Embryonic facial prominence (tissue), 1 donor: ENCODE data around the gene SDCCAG8.

ENCODE experiments used
- DNase-seq: peaks from one replicate; pipeline ENCODE4 v3.0.0-alpha.2; 2016; ENCODE audit errors: extremely low spot score

The SDCCAG8 gene

DNA sequence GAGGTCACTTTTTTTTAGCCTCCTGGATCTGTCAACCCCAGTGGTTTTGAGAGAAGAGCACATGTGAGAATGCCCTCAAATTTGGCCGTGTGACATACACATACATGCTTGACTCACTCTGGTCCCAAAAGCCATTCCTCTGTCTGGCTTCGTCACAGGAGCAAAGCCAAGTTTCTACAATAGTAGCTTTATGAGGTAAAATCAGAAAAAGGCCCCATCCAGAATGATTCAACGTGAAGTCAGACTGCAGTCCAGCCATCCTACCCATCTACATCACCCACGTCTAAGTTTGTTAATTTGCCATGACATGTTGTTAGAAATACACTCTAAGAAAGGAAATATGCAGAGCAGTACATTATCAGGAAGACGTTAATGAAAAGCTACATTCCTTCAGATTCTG, 245.2 kb downstream of the SDCCAG8 start:
- DNase-seq = no peak

DNA sequence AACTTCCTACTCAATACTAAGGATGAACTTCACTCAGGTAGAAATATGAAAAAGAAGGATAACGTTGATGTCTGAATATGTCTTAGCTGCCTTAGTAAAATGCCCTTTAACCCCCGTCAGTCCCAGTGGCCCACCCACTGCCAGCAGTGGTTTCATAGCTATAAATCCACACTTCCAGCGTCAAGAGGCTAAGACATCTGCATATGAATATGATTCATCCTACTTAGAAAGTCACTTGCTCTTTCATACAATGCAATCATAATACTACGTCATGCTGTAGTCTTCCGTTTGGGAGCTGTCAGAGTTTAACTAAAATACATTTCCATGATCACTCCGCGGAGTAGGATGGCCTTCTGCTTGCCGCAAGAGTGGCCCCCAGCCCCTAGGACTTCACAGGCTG, 247.3 kb downstream of the SDCCAG8 start:
- no peak for DNase-seq

DNA sequence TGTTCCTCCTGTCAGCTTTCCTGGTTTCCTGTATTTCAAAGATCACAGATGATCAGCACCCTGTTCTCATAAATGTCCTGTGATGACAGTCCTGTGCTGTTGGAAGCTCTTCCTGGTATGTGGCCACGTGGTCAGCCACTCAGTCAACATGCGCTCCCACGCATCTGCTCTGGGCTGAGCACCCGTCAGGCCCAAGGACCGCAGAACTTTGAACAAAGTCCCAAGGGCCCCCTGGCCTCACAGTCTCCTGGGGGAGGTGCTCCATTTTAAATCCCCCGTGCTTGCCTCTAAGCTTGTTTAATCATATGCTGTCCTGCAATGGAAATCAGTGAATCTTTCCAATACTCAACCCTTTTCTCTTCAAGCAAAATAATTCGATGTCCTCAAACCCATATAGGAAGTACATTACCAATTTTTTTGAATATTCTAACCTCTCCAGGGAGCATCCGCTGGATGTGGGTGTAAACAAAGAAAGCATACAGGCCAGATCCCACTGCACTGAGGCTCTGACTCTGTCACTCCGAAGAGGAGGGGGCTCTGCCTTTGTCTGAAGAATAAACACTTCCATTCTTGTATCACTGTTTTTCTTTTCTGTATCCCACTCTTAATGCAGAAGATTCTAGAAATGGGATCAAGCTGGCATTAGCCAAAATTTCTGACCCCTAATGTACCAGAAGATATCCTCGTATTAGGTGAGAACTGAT, 250.3 kb downstream of the SDCCAG8 start:
- DNase-seq = no peak

DNA sequence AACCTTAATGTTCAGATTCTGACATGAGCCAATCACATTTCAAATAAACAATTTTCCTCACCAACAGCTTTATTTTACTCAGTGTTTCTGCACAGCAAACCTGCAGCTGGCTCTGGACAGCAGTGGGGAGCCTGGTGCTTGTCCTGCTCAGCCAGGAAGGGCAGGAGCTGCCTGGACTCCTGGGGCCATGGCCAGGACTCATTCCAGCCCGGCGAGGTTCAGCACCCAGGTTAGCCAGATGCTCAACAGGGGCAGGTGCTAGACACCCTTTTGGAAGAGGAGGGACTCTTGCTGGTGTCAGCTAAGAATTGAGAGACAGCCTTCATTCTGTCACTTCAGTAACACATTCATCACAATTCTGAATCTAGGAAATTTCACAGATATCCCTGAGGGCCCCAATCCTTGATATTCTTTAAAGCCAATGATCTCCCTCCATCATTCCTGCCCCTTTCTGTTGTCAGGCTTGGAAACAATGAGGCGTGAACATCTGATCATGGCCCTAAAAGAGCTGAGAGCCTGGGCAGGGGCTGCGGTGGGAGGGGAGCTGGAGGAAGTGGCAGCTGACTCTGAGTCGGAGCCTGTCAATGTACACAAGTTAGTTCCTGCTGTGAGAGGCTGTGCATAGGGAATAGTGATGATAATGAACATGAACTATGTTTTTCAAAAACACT, 251.3 kb downstream of the SDCCAG8 start:
- DNase-seq = no peak

DNA sequence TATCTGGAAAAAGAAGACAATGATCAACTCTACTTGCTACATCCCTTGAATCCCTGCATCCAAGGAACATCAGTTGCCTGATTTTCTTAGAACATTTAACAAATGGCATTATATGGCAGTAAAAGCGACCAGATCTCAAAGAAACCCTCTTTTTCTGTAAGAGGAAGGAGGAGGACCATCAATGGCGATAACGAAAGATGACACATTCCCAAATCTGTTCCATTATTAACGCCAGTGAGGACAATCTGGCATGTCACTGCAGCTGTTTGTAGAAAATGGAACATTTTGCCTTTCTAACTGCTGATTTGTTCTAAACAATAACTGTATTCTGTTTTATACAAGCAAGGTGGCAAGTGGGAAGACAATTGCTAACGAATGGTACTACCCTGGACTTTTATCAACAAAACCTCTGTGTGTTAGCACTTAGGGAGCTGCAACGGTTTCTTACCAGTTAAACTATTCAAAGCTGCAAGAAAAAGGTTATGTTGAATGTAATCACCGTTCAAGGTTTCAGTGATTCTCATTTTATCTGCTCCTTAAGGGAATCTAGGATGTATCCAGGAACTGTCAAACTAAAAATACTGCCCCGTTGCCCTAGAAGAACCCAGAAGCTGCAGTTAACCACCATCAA, 251.9 kb downstream of the SDCCAG8 start:
- no peak for DNase-seq

DNA sequence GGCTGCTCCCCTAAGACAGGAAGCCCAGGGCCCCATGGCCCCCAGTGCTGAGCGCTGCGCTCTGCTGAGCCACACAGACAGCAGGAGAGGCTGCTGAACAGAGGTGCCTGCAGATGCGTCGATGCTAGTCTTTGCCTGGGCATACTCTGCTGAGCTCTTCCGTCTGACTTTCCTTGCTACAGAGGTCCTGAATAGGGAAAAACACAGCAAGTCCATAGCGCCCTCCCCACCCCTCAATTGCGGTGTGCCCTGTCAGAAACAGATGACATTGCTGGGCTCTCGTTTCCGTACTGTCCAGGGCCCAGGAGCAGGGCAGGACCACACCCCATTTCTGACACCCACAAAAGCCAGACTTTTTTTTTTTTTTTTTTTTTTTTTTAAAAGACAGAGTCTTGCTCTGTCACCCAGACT, 252.5 kb downstream of the SDCCAG8 start:
- DNase-seq = no peak

DNA sequence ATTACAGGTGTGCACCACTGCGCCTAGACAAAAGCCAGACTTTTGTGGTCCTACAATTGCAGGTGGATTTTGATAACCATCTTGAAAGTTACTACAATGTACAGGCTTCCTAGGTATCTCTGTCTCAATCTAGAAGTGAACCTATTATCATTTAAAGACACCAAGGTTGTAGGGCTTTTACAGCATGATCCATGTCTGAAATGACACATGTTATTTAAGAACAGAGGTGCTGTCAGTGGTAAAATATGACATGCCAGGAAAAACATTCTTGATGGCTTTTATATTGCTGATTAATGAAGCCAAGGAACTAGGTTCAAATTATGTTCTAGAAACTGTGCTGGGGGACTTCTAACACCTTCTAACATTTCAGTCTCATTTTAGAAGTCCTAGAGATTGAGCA, 253.1 kb downstream of the SDCCAG8 start:
- no peak for DNase-seq

DNA sequence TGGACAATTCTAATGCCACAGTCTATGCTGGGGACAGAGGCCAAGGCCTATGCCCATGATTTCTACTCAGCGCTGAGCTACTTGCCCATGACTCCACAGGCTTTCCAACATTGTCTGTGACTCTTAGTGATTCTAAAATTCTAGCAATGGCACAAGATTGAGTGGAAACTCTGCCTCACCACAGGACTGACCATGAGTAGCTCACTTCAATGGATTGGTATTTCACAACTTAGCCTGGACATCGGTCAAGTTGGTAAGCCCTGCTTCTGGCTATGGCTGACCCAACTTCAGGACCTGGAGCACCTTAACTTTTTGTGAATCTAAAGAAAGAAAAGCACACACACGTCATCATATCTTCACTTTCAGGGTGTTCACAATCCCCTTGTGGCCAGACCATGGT, 255.1 kb downstream of the SDCCAG8 start:
- no peak for DNase-seq

DNA sequence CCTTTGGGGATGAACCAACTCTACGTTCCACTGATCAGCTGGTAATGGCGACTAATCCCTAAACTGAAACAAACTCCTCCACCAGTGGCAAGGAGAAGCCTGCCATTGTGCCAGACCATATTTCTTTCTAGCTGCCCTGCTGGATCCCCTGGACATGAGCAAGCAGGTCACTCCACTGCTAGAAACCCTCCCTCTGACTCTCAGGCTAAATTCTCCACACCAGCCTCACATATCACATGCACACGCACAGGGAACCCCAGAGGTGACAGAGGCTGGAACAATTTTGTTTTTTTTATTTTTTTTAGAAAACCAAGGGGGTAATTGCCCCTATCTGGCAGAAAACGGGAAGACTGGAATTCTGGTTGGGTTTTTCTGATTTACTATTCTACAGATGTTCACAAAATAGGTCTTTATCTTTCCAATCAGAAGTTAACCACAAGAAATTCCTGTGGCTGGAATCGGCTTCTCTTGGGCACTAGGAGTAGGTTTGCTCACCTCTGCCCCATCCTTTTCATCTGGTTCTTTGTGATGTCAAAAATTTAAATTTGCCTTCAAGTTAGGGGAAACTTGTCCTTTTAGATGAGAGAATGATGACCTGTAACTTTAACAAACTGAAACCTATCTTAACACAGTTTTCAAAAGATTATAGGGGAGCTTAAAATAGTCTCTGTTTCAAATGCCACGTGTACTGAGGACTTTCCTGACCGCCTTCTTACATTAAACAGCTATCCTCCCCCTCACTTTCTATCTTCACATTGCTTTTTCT, 258.1 kb downstream of the SDCCAG8 start:
- DNase-seq = no peak

DNA sequence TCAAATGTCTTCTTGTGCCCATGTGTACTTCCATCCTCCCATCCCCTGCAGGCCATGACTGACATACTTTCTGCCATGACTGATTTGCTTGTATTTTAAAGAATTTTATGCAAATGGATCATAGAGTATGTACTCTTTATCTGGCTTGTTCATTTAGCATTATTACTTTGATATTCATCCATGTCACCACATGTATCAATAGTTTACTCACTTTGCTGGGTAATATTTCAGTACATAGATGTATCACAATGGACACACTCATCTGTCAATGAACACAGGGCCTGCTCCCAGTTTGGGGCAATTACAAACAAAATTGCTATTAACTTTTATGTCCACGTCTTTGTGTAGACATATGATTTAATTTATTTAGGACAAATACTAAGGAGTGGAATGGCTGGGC, 259.1 kb downstream of the SDCCAG8 start:
- DNase-seq = no peak

DNA sequence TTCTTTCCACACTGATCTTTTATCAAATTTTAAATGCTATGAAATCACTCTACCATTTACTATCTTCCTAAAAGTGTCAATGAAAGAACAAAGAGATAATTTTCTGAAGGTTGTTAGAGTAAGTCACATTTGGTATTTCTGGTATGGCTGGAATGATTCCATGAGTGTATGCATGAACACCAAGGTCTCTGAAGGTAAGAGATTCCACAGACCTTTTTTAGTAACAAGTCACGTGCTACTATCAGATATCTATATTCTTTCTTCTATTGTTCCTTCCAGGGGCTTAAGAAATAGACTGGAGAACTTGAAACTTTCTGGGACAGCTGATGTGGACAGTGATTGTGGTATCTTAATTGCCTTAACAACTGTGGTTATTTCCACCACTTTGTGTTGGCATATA, 265.0 kb downstream of the SDCCAG8 start:
- DNase-seq = no peak

DNA sequence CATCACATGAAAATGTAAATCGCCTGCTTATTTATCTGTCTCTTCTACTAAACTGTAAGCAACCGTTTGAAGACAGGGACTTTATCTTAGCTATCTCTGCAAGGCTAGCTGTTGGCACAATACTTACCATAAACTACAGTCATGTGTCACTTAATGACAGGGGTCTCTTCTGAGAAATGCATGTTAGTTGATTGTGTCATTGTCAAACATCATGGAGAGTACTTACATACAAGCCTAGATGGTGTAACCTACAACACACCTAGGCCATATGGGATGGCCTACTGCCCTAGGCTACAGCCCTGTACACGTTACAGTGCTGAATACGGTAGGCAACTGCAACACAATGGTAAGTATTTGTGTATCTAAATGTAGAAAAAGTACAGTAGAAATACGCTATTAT, 267.9 kb downstream of the SDCCAG8 start:
- no peak for DNase-seq

DNA sequence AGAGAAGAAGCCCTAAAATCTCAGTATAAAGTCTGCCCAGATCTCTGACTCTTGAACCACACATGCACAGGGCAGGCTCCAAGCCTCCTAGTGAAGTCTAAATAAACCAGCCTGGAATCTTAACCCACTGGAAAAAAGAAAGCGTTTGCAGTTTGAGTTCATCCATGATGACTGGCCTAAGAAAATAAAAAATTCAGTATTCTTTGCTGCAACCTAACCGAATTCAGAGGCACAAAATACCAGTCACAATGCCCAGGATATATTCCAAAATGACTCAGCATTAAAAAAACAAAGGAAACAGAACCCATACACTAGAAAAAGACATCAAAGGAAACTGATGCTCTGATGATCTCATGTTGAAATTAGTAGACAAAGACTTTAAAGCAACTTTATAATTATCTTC, 269.2 kb downstream of the SDCCAG8 start:
- DNase-seq = no peak

DNA sequence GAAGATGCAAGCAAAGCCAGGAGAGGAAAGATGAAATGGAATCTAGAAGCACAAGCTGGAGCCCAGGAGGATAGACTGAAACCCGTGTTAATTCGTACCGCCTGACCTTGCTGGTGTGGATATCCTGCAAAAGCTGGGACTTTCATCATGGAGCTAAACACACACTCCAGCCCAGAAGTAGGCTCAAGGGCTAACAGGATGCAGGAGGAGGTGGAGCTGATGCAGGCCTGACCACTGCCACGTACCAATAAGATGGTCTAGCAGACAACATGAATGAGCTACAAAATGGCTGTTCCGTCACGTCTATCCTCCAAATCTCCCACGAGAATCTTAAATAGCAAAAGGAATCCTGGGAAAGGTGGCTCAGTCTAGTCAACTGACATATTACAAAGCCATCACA, 270.3 kb downstream of the SDCCAG8 start:
- DNase-seq = no peak

DNA sequence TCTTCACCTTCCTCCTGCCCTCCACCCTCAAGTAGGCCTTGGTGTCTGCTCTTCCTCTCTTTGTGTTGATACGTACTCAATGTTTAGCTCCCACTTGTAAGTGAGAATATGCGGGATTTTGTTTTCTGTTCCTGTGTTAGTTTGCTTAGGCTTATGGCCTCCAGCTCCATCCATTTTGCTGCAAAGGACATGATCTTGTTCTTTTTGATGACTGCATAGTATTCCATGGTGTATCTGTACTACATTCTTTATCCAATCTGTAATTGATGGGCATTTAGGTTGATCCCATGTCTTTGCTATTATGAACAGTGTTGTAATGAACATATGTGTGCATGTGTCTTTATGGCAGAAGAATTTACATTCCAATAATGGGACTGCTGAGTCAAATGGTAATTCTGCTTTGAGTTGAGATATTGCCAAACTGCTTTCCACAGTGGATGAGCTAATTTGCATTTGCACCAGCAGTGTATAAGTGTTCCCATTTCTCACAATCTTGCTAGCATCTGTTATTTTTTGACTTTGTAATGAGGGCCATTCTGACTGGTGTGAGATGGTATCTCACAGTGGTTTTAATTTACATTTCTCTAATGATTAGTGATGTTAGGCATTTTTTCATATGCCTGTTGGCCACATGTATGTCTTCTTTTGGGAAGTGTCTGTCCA, 272.7 kb downstream of the SDCCAG8 start:
- no peak for DNase-seq

DNA sequence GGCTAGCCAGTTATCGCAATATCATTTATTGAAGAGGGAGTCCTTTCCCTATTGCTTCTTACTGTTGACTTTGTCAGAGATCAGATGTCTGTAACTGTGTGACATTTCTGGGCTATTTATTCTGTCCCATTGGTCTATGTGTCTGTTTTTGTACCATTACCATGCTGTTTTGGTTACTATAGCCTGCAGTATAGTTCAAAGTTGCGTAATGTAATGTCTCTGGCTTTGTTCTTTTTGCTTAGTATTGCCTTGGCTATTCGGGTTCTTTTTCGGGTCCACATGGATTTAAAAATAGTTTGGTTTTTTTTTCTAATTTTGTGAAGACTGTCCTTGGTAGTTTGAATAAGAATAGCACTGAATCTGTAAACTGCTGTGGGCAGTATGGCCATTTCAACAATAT, 273.7 kb downstream of the SDCCAG8 start:
- DNase-seq = no peak

DNA sequence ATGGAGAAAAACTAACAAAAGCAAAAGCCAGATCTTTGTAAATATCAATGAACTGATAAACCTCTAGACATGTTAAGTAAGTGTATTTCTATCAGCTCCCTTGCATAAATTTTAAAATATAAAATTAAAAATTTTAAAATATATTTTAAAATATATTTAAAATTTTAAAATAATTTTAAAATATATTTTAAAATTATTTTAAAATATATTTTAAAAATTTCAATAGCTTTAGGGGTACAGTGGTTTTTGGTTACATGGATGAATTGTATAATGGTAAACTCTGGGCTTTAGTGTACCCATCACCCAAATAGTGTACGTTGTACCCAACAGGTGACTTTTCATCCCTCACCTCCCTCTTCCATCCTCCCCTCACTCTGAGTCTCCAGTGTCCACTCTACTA, 279.2 kb downstream of the SDCCAG8 start:
- DNase-seq = no peak

DNA sequence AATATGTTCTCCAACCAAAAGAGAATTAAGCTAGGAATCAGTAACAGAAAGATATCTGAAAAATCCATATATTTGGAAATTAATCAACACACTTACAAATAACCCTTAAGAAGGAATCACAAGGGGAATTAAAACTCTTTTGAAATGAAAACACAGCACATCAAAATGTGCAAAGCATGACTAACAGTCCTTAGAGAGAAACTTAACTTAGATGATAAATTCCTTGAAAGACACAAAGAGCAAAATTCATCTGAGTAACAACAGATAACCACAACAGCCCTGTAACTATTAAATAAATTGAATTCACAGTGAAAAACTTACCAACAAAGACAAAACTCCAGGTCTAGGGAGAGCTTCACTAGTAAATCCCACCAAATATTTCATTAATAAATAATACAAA, 283.8 kb downstream of the SDCCAG8 start:
- DNase-seq = no peak

DNA sequence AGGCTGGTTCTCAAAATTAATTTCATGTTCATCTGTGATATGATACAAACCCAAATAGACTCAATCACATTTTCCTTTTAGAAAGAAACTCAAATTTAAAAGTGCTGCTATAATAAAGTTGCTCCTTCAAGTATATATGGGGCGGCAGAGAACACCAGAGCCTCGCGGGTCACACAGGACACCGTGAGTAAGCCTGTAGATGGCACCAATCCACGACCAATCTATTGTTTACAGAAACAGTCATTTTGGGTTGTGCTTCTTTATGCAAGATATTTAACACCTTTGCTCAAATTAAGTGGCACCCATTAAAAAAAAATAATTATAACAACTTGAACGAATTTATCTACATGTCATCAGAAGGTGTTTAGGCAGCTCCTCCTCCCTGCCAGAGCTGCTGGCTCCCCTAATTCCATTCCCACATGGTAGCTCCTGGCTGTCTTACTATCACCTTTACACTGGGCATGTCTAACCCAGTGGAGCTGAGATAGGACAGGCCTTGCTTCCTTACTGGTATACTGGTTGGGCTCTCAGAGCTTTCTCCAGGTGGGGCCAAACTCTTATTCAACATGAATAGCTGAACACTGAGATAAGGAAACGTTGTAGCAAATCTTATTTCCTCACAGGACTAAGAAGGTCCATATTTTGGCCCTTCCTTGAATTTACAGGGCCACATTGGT, 287.0 kb downstream of the SDCCAG8 start:
- no peak for DNase-seq

DNA sequence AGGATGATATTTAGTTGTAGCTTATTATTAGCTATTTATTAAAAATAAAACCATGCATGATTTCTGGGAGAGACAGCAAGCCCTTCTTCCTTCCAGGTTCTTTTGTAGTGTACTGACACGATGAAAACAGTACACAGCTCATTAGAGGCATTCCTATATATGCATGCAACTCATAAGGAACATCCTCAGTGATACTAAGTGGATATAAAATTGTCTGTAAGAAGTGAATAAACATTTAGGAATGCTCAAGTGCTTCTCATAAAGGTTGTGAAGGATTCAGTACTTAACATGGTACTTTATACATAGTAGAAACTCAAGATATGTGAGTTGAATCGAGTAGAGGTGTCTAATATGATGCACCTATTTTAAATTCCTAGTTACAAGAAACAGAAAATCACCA, 287.7 kb downstream of the SDCCAG8 start:
- DNase-seq = no peak

DNA sequence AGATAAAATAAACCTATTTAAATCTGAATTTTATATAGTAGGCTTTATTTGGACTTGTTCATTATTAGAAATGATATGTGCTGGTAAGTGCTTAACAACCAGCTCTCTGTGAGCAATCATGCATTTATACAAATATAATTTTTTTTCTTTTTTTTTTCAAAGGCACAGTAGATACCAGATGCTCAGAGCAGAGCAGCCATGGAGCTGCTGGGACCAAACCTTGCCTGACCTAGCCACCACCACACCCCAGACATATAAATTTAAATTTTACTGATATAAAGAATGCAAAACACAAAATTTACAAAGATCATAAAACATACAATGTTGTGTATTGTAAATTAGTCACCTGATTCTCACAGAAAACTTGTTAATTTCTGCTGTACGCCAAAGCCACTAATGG, 290.6 kb downstream of the SDCCAG8 start:
- no peak for DNase-seq
